Epithelial cell of esophagus (primary cell): Measurements from ENCODE around the gene SS18L1.

Source experiments
- DNase-seq: peaks from one replicate; pipeline ENCODE4 v3.0.0; 2010; ENCODE audit warnings: low read depth
- H3K4me3 ChIP-seq: 2 replicates; pipeline ENCODE4 v1.5.1; 2011; ENCODE audit warnings: mild to moderate bottlenecking, low read length, control low read depth
- CTCF ChIP-seq: IDR thresholded peaks from 2 replicates; pipeline ENCODE4 v1.5.1; 2011; ENCODE audit warnings: low read depth, mild to moderate bottlenecking, low read length, control low read depth, inconsistent platforms; ENCODE audit not compliant: insufficient read depth; ENCODE audit errors: missing control alignments

The SS18L1 gene

GRCh38 chr20:62127799-62128198 lies 15.8 kb upstream of the SS18L1 start:
- DNase-seq: no peak
- no peak overlapping the region for H3K4me3 ChIP-seq
- no peak for TF ChIP-seq CTCF

GRCh38 chr20:62128502-62128901 lies 15.1 kb upstream of the SS18L1 start:
- DNase-seq: no peak
- TF ChIP-seq CTCF: no peak
- no peak overlapping the region for H3K4me3 ChIP-seq

- H3K4me3 ChIP-seq: no peak overlapping the region
- no peak for TF ChIP-seq CTCF
- no peak for DNase-seq
Measured at GRCh38 chr20:62129731-62130531, 13.6 kb upstream of the SS18L1 start.

- TF ChIP-seq CTCF: no peak
- no peak for DNase-seq
- H3K4me3 ChIP-seq: no peak overlapping the region
Measured at GRCh38 chr20:62131560-62132320, 11.8 kb upstream of the SS18L1 start.

- no peak overlapping the region for H3K4me3 ChIP-seq
- TF ChIP-seq CTCF: no peak
- no peak for DNase-seq
Measured at GRCh38 chr20:62132421-62132820, 11.1 kb upstream of the SS18L1 start.

- no peak for TF ChIP-seq CTCF
- DNase-seq: no peak
- no peak overlapping the region for H3K4me3 ChIP-seq
Measured at GRCh38 chr20:62133051-62133845, 10.3 kb upstream of the SS18L1 start.
